Transverse colon (tissue), 3 donors: Measurements from ENCODE around the gene SULT1C2.

ENCODE experiments used
- CTCF ChIP-seq, 5 experiments: fragments of 200-600 bp in 3 of 5; fragments of 450-650 bp in 2 of 5; sonication (generic) in 3 of 5; IDR thresholded peaks; 1 replicate in 2 of 5; 2 replicates in 3 of 5; pipeline ENCODE4 v1.5.1; 2016 to 2017; ENCODE audit warnings: antibody characterized with exemption in 5 of 5, inconsistent platforms in 3 of 5, mild to moderate bottlenecking in 2 of 5, moderate library complexity in 1 of 5
- EP300 ChIP-seq: sonication (generic); formaldehyde crosslinking; IDR thresholded peaks from one replicate; pipeline ENCODE4 v1.6.1; 2017; ENCODE audit warnings: antibody characterized with exemption, low read depth
- POLR2A ChIP-seq: fragments of 450-650 bp; IDR thresholded peaks from one replicate; pipeline ENCODE4 v1.6.1; 2016; ENCODE audit warnings: antibody characterized with exemption, mild to moderate bottlenecking, moderate library complexity

DNA sequence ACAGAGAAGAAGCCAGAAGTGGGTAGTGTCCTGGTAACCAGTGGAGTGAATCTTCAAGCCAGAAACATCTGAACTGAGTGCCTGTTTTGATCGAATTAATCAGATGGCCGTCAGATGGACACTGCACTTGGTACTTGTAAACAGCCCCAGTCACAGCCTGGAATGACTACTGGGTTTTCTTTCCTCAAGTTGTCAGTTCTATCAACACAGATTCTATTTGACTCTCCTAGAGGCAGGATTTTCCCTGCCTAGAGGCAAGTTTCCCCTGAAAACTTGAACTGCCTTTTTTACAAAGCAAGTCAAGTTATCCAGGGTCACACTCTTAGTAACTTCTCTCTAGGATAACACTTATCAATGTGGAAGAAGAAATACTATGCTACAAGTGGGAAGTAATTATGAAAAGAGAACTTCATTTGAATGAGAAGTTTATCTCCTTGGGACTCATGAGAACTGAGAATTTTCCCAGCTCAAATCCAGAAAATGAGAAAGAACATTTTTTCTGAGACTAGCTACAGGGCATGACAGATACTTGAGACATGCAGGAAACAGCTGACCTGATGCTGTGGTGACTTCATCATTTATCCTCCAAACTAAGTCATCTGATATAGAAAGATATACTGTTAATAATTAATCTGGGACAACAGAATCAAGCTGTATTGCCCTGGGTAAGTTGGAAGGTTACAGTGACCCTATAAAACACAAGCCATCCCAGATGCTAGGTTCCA, 36.0 kb downstream of the SULT1C2 start:
- TF ChIP-seq EP300 (no peak), CTCF (IDR thresholded peaks at IDR 0.05) (no peak), POLR2A (no peak)
